CD4-positive, alpha-beta T cell treated with Interleukin-21 for 1 hour (primary cell): Measurements from ENCODE around the gene GLG1.
"Not testable (repeated sequence)": the region's sequence is repeated elsewhere in the genome, so short reads cannot be mapped to it uniquely, and the experiment has no call there.

Source experiments
- DNase-seq: peaks from one replicate; pipeline ENCODE4 v3.0.0-alpha.2; 2020

The GLG1 gene

GRCh38 chr16:74398212-74398895, 208.6 kb downstream of the GLG1 start:
- DNase-seq, result not testable (repeated sequence)
